ENCODE measurements around the gene LSAMP.

The LSAMP gene

DNA sequence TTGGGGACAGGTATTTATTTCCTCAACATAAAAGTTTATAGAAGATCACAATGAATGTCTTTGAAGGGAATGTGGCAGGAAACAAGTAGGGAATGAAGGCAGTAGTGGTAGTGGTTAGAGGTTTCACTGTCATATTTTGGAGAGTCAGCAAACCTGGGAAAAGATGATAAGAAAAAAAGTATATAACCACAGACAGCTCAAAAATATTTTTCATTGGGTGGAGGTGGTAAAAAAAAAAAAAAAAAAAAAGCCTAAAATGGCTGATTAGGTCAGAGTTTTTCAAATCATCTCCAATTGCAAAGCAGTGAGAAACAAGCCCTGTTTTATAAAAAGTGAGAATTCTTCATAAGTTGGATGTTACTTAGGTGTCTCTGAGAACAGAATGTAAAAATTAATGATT lies 400.0 kb downstream of the LSAMP start:
- no peak for DNase-seq

DNA sequence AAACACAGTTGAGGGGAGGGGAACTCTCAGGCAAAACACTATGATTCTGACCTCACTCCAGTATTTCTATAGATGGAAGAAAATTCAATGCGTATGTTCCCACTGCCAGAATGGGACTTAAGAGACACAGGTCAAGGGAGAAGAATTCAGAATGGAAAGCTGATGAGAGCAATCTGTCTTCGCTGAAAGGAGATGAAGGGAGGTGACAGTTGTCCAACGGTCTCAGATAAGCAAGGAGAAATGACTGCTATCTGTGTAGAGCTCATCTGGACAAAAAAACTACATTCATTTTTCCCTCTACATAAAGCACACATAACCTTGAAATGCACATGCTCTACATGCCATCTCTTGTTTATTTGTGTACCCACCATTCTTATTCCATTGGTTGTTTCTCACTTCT lies 405.1 kb downstream of the LSAMP start:
- DNase-seq, result no peak

DNA sequence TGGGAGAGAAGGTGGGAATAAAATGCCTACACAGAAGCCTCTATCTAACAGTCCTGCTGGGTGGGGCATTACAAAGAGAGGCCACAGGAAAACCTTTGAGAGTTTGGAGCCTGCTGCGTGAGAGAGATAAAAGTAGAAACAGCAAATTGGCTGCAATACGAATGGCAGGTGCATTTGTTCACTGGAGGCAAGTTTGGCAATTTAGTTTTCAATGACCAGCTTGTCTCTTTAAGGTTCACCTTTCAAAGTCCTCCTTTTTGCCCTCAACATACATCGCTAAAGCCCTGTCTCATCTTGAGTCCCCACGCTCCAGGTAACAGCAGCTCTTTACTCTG lies 405.7 kb downstream of the LSAMP start:
- DNase-seq, result no peak

DNA sequence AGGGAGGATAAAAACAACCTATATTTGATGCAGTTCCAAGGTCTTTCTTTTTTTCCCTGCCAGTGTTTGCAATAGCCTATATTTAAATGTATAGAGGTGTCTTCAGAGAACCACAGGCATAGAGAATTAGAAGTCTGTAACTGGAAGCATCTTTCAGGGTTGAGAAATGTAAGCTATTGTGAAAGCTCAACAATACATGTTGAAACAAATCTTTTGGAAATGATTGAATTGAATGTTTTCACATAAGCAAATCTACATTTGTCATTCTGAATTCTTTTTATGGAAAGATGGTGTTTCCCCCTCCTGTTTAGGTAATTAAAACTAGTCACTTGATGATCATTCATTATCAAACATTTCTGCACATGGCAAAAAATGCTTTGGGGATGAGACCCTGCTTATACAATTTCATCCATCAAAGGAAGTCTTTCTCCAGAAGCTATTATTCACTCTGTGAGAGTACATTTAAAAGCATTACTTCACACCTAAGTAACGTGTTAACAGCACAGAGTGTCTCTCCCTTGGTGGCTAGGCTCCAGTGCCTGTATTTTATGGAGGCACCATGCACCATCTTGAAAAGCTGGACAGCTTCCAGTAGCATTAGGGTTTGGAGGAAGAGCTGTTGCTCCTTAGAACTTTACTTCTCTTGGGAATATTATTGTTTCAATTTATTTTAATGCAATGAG lies 406.2 kb downstream of the LSAMP start:
- DNase-seq, result no peak

DNA sequence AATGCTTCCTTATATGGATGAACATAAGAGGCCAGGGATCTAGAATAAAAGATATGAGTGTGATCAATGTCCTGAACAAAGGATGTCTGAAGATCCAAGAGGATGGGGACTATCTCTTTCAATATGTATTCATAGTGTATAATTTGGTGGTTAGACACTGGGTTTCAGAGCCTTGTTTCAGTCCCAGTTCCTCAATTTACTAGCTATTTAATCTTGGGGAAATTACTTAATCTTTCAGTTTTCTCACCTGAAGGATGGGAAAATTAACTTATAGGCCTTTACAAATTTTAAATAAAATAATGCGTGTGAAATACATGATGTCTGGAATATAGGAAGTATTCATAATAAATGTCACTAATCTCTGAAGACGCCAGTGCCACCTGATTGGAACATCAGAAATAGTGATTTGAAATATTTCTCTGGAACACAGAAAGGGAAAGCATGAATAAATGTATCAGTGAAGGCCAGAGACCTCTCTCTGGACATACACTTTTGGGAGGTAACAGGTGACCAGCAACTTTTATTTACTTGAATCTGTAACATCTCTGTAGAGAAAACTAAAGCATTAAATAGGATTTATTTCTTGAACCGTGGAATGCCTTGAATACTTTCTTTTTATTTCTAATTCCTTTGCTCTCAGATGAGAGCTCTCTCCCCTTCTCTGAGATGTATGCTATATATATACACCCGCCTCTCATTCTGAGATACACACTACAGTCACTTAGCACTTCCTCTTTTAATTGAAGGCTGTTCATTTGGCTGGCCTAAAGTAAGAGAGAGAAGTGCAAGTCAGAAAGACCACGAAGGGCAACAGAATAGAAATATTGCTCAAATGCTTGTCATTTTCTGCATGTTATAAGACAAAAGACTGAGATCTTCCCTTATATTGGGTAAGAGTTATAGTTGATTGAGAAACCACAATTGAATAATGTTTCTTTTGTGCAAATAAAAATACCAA lies 407.1 kb downstream of the LSAMP start:
- DNase-seq, result no peak

DNA sequence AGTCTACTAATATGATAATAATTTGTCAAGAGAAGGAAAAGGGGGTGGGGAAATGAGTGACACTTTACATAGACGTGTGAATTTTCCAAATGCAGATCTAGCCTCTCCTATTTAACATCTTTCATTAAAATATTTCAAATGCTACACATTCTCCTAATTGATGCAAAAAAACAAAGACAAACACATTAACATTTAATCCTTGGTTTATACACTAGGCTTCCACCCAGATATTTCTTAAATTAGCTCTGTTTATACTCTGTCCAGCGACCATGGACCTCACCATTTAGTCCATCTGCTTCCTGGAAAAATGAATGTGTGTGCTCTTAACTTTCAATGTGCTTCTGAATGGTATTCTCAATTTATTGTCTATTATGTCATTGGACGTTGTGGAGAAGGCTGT lies 409.9 kb downstream of the LSAMP start:
- DNase-seq, result no peak

DNA sequence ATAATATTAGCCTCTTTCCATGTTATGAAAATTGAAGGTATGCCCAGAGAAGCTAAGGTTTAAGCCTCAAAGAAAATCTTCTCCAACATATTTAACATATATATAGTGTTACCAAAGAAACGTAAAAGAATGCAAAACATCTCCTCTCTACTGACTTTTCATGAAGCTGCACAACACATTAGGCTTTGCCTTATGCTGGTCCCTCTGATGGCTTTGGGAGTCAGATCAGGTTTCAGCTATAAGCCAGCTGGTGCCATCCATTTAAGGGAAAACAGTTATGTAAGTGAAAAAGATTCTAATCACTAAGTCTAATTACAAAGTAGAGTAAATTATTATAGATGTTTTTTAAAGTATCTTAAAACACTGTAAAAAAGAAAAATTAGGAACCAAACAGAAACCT lies 410.5 kb downstream of the LSAMP start:
- no peak for DNase-seq

DNA sequence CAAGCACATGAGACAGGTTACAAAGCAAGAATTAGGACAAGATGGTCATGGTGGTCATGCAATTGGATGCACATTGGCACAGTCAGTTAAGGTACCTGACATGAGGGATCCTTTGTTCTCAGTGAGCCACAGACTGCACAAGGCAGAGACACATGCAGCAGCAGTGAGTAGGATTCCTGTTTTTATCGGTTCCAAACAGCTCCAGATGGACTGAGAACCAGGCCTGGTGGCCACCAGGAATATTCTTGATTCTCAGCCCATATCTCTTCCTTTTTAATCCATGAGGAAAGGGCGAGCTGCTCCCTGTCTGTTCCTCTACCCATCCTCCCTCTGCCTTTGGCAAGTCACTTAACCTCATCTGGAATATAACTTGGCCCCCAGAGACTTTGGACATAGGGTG lies 411.2 kb downstream of the LSAMP start:
- DNase-seq, result no peak

DNA sequence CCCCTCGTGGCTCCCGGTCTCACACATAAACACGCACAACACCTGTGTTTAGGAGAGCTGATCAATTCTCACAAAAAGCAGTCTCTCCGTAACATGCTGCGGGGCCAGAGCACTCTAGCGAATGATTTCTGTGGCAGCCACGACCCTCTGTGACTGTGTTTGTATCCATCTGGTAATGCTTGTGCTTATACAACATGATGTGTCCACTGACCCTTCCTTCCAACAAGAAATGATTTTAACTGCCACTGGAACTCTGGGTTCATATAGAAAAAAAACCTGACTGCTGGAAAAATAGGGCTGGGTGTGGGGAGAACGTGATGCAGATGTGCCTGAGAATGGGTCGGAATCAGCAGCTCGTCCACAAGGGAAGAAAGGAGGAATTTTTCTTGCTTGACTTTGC lies 411.8 kb downstream of the LSAMP start:
- no peak for DNase-seq

DNA sequence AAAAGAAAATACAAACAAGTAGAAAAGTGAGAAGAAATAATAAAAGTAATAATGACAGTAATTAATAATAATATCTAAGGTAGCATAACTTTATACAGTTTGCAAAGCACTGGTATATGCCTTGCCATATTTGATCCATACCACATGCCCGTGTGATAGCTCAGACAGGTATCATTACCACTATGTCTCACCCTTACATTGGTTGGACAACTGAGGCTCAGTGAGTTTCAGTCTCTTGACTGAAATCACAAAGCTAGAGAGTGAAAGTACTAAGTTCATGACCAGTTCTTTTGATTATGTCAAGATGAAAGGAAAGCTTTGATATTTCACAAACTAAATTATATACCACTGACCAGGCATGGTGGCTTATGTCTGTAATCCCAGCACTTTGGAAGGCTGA lies 413.1 kb downstream of the LSAMP start:
- no peak for DNase-seq

DNA sequence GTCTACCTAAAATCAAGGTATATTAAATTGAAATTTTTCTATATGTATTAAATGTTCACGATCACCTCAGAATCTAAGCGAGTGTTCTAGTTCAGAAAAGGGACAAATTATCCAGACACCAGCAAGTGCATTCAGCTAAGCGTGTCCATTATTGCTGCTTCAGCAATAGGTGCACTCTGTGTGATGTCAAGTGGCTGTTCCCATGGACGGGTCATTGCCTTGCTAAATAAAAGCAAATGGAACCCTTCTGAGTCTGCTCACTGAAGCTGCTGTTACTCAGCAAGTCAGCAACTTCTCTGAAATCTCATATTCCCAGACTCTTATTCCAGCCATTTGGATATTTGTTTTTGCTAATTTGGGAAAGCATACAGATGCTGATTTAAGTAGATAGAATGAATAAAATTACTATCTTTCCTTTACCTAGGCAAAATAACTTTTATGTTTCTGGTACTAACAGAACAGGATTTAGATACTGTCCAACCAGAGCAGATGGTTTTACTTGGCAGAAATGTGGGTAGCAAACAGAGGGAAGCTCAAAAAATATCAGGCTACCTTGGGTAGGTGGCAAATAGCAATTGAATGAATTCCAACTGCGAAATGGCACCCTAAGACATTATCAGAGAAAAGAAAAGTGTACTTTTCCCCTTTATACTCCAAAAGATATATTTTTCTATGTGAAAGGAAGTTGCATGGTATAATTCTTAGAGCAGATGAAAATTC lies 415.0 kb downstream of the LSAMP start:
- DNase-seq, result peak; percentile 1

DNA sequence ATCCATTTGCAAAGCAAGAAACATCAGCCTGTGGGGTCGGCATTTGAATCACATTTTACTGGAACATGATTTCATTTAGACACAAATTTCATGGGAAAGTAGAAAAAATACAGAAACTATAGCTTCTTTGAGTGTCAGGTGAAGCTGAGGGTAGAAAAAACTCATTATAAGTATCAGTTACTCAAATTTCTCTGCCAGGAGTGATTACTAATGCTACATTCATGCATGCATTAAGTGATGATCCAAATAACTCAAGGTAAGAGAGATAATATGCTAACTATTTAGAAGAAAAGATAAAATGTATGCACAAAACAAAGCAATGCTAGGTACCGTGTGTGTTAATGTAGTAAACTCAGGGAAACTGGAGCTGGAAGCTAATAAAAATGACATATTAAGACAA lies 416.0 kb downstream of the LSAMP start:
- DNase-seq, result no peak

DNA sequence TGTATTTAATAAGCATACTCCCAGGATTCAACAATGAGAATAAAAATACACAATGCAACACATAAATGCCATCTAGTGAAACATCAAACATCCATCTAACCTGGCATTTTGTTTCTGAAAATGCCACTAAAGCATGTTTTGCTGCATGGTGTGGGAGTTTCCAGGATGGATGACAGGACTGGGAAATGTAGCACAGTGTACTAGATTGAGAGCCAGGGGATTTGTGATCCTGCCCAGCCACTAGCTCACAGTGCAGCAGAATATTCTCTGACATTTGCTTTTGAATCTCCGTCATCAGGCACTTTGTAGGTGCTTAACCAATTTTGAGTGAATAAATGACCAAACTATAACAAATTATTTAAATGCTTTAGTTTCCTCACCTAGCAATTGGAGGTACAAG lies 417.1 kb downstream of the LSAMP start:
- no peak for DNase-seq

DNA sequence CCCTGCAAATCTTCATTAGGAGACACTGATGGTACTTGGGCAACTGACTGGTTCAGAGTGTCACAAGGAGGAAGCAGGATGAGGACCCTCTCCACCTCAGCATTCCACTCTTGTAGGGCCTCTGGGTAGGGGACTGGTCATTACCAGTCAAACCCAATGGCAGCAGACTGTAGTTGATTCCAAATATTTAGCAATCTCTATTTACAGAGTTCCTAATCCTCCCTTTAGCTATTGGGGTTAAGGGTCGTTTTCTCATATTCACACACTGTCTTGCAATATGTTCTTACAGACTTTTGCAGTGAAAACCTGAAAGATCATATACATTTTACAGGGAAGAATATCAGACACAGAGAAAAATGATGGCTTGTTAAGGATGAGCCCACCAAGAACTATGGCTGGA lies 424.3 kb downstream of the LSAMP start:
- no peak for DNase-seq

DNA sequence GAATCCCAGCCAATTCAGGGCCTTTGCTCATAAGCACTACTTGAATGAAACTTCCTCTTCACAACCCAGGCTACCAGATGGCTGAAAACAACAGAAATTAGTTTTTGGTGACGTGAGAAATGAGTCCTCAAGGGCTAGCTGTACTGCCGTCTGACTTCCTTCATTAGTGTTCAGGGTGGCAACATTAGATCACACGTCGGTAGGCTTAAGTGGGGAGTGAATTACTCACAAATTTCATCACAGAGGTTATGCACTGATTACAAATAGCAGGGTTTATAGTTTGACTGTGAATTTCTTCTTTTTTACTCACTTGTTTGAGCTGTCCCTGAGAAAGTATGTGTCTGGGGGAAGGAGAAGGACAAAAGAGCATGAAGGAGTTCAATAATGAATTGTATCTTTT lies 424.8 kb downstream of the LSAMP start:
- DNase-seq, result no peak

DNA sequence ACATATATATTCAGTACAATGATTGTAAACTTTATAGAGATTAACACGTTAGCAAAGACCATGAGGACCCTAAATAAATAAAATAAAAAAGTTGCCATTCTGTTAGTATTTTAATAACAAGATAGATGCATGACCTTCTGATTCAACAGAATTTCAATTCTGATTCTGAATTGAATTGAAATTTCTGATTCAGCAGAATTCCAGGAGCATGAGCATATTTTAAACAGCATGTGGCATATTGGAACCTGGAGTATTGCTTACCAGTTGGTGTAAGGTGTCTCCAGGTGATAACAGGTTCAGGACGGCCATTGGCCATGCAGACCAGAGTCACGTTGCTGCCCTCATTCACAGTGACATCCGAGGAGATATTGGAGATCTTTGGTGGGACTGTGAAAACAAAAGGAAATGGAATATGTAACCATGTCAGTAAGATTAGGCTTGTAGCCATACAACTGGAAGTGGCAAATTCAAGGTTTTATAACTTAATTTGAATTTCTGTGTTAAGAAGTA lies 426.0 kb downstream of the LSAMP start:
- no peak for DNase-seq

DNA sequence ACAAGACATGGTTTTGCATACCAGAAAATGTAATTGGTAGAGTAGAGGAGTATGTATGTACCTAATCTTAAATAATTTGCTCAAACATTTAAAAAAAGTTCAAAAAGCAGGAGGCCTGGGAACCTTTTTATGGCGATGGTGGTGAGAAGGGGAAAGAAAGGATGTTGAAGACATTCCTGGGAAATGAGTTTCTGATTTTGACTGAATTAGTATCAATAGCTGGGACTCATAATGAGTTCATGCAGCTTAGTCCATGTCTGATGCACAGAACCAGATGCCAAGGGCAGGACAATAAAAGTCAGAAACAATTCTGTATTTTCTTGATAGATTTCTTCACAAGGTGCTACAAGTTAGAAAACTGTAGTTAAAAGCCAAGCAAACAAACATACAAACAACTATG lies 426.6 kb downstream of the LSAMP start:
- no peak for DNase-seq

DNA sequence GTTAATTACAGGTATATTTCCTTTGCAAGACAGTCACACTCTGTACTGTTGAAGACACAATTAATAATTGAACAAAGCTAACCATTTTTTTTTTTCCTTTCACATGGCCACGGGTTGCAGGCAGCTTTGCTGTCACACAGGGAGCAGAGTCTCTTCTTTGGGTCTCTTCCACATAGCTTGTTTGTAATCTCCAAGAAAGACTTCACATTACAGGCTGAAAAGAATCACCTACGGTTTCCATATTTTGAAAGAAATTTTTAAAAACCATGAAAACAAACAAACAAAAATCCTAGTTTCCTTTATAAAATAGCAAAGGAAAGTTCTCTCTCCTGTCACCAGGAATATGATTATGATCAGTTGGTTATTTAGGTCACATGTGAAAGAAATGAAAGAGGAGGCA lies 429.4 kb downstream of the LSAMP start:
- DNase-seq, result no peak

DNA sequence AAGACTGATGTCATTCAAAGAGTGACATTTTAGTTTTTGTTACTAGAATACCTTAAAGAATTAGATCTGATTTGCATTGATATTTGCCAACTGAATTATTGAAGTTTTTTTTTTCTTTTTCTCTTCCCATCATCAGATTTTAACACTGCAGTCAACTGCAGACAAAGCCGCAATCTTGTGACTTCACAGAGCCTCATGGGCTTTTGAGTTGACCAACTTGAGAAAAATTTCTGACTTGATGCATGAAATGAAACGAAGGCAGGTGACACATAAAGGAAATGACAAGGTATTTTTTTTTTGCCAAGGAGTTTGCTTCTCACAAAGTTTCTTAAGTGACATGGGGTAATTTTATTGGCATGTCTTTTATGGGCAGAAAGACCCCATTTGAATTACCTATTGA lies 438.3 kb downstream of the LSAMP start:
- DNase-seq, result no peak

DNA sequence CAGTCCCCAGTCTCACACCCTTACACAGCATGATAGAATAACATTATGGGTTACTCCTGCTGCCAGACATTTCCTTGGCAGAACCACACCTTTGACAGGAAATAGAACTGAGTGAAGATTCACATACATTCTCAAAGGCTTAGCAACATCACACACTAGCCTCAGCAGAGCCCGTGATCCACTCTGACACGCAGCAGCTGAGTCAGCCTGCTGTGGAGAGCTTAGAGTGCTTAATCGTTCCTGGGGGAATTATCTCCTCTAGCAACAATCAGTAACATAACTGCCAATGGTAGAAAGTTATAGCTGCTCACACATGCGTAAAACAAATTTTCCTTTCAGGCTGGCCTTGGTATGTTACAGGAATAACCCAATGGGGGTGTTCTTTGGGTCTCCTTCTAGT lies 439.9 kb downstream of the LSAMP start:
- no peak for DNase-seq

DNA sequence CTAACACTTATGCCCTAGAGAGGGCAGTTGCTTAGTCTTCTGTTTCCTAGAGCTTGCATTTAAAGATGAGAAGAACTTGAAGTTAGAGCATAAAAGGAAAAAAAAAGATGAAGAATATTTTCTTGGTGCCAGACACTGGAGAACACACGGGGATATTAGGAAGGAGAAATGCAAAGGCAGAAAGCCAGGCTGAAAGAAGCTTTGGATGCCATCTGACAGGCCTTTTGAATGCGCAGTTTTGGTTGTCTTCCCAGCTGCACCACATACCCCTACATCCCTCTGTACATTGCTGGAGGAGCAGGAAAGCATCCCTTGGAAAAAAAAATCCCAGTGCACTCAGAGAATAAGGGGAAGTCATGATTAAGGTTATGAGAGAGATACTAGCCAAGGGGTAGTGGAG lies 443.1 kb downstream of the LSAMP start:
- DNase-seq, result no peak

DNA sequence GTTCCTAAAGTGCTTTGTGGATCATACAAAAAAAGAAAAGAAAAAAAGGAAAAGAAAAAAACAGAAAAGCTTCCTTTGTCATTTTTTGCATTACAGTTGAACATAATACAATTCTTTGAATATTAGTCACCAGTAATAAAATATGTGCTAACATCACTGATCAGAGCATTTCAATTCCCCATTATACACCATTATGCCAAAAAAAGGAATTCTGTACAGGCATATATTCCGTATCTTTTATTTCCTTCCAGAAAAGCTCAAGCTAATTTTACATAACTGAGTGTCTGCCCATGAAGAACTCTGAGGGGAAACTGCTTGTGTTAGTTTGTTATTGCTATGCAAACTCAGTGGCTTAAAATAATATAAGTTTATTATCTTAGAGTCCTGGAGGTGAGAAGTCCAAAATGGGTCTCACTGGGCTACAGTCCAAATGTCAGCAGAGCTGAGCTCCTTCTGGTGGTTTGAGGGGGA lies 444.1 kb downstream of the LSAMP start:
- no peak for DNase-seq

DNA sequence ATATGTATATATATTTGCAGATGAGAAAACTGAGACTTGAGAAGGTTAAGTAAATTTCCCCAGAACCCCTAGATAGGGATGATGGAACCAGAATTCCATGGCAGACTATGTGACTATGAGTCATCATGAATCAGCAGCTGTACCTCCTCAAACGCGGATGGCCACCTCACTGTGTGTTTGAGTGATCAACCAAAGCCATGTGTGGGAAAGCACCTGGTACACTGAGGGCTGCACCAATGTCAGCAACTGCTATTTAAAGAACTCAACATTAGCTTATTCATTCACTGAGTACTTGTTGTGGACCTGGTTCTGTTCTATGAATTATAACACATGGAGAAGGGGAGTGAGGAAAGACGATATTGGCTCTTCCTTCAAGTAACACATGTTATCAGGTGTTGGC lies 445.0 kb downstream of the LSAMP start:
- no peak for DNase-seq

DNA sequence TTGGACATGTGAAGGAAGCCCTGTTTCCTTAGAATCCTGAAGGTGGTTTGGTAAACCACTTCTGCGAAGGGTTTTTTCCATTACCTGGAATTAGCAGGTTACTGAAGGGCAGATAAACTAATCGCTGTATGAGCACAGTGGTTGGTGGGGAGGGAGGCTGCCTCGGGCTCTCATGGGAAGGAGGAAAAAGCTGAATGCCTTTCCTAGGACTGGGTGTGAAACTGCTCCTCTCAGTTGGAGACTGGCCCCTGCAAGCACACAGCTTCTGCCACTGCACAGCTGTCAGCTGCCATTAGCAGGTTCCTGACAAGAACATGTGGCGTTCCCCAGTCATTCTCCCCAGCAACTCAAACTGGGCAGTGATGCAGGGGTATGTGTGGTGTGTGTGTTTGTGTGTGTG lies 445.7 kb downstream of the LSAMP start:
- no peak for DNase-seq

Data from NCI-H510A (cell line).